Panc1 (cell line): Measurements from ENCODE around the gene RBFA.

Experiments used
- CTCF ChIP-seq: fragments of 450-650 bp; IDR thresholded peaks from 2 replicates; pipeline ENCODE4 v1.5.1; 2017; ENCODE audit warnings: mild to moderate bottlenecking
- POLR2AphosphoS5 ChIP-seq: IDR thresholded peaks from 2 replicates; pipeline ENCODE4 v1.6.1; 2012; ENCODE audit warnings: mild to moderate bottlenecking, low read depth, low read length, moderate library complexity
- REST ChIP-seq, 2 experiments: IDR thresholded peaks; 2 replicates each; pipeline ENCODE4 v1.6.1; 2011 to 2012; ENCODE audit warnings: low read depth in 2 of 2, control low read depth in 1 of 2, low read length in 1 of 2, mild to moderate bottlenecking in 1 of 2, moderate library complexity in 1 of 2; ENCODE audit not compliant: insufficient read depth in 1 of 2
- SIN3A ChIP-seq: IDR thresholded peaks from 2 replicates; pipeline ENCODE4 v1.6.1; 2012; ENCODE audit warnings: low read depth, mild to moderate bottlenecking, low read length, moderate library complexity, borderline replicate concordance; ENCODE audit not compliant: insufficient read depth
- TCF7L2 ChIP-seq: IDR thresholded peaks from 2 replicates; pipeline ENCODE4 v1.6.1; 2011; ENCODE audit warnings: mild to moderate bottlenecking, low read depth, low read length, inconsistent platforms

- no peak for TF ChIP-seq CTCF
- TF ChIP-seq SIN3A = no peak
- TF ChIP-seq POLR2AphosphoS5 = no peak
- no peak for TF ChIP-seq REST (IDR thresholded peaks at IDR 0.05; ENCODE audit: insufficient read depth in 1 of 2, low read depth in 2 of 2, low read length in 1 of 2)
- no peak for TF ChIP-seq TCF7L2
Measured at GRCh38 chr18:80009661-80010550, 24.3 kb upstream of the RBFA start.
